Astrocyte (in vitro differentiated cells and primary cell): Measurements from ENCODE around the gene SHISA9. TPM values are rescaled to one million over a fixed set of nuclear protein-coding genes. Genes with fewer than 3 reads are reported as not detected.

Source experiments
- DNase-seq: peaks from one replicate; pipeline ENCODE4 v3.0.0-alpha.2; 2010; ENCODE audit warnings: low read depth
- FAIRE-seq: peaks from 2 replicates; lab custom pipeline; 2011; peaks lifted over from hg19 to GRCh38; lab: Jason Lieb, UNC
- H2AFZ ChIP-seq: 2 replicates; pipeline ENCODE4 v1.6.0; 2012; ENCODE audit warnings: low read depth, low read length, inconsistent platforms
- H3K27ac ChIP-seq: 2 replicates; pipeline ENCODE4 v1.5.1; 2011; ENCODE audit warnings: low read depth, low read length, inconsistent platforms
- H3K27me3 ChIP-seq: 2 replicates; pipeline ENCODE4 v1.6.0; 2011; ENCODE audit warnings: low read length, inconsistent platforms; ENCODE audit not compliant: insufficient read depth
- H3K36me3 ChIP-seq: 2 replicates; pipeline ENCODE4 v1.5.1; 2011; ENCODE audit warnings: low read length, inconsistent platforms; ENCODE audit not compliant: insufficient read depth
- H3K4me1 ChIP-seq: 2 replicates; pipeline ENCODE4 v1.5.1; 2011; ENCODE audit warnings: low read length, inconsistent platforms; ENCODE audit not compliant: insufficient read depth
- H3K4me2 ChIP-seq: 2 replicates; pipeline ENCODE4 v1.6.0; 2012; ENCODE audit warnings: low read length, inconsistent platforms
- H3K4me3 ChIP-seq: 2 replicates; pipeline ENCODE4 v1.5.1; 2011; ENCODE audit warnings: low read depth, mild to moderate bottlenecking, low read length, inconsistent platforms; ENCODE audit not compliant: insufficient read depth
- H3K79me2 ChIP-seq: 2 replicates; pipeline ENCODE4 v1.6.0; 2012; ENCODE audit warnings: mild to moderate bottlenecking, low read length, inconsistent platforms; ENCODE audit not compliant: insufficient read depth
- H3K9ac ChIP-seq: 2 replicates; pipeline ENCODE4 v1.6.0; 2012; ENCODE audit warnings: mild to moderate bottlenecking, low read length, inconsistent platforms
- H3K9me3 ChIP-seq: 2 replicates; pipeline ENCODE4 v1.5.1; 2012; ENCODE audit warnings: low read depth, mild to moderate bottlenecking, low read length, inconsistent platforms; ENCODE audit not compliant: insufficient read depth
- H4K20me1 ChIP-seq: 2 replicates; pipeline ENCODE4 v1.6.0; 2012; ENCODE audit warnings: low read length, inconsistent platforms; ENCODE audit not compliant: insufficient read depth
- H3K27ac Mint-ChIP-seq: one replicate; pipeline ENCODE4 v1.8.0; 2021; ENCODE audit warnings: mild to moderate bottlenecking, mixed read lengths; ENCODE audit not compliant: unreplicated experiment
- H3K27me3 Mint-ChIP-seq: one replicate; pipeline ENCODE4 v1.8.0; 2021; ENCODE audit warnings: low read depth, mixed read lengths; ENCODE audit not compliant: unreplicated experiment
- H3K36me3 Mint-ChIP-seq: one replicate; pipeline ENCODE4 v1.8.0; 2021; ENCODE audit warnings: low read depth, mixed read lengths; ENCODE audit not compliant: unreplicated experiment
- H3K4me1 Mint-ChIP-seq: one replicate; pipeline ENCODE4 v1.8.0; 2021; ENCODE audit warnings: low read depth, mixed read lengths; ENCODE audit not compliant: unreplicated experiment
- H3K4me3 Mint-ChIP-seq: one replicate; pipeline ENCODE4 v1.8.0; 2021; ENCODE audit warnings: mild to moderate bottlenecking, moderate library complexity, mixed read lengths; ENCODE audit not compliant: unreplicated experiment
- H3K9me3 Mint-ChIP-seq: one replicate; pipeline ENCODE4 v1.8.0; 2021; ENCODE audit warnings: mild to moderate bottlenecking, mixed read lengths; ENCODE audit not compliant: unreplicated experiment
- CTCF ChIP-seq: IDR thresholded peaks from 2 replicates; pipeline ENCODE4 v1.5.1; 2011; ENCODE audit warnings: low read depth, mild to moderate bottlenecking, inconsistent platforms, low read length, moderate library complexity; ENCODE audit not compliant: insufficient read depth
- EZH2 ChIP-seq: IDR thresholded peaks from 2 replicates; pipeline ENCODE4 v1.6.1; 2012; ENCODE audit warnings: mild to moderate bottlenecking, low read length, inconsistent platforms; ENCODE audit not compliant: insufficient read depth
- total RNA-seq: library from RNA; stranded (reverse); gene quantifications from 2 replicates; pipeline ENCODE4 v1.2.1, GENCODE V29; 2021

SHISA9 gene
- total RNA-seq, 1 donor from 2014 or later: 73.0 TPM

- Mint-ChIP-seq H3K9me3 (no peaks in the 10 kb centered on the region), H3K4me1 (peaks cover 7% of the 10 kb centered on the region), H3K27ac (no peak overlapping the region), H3K27me3 (no peaks in the 10 kb centered on the region), H3K36me3 (peaks cover 6% of the 10 kb centered on the region), H3K4me3 (no peak overlapping the region)
- Histone ChIP-seq H2AFZ (no peak overlapping the region), H3K4me3 (no peak overlapping the region), H3K4me1 (no peaks in the 10 kb centered on the region), H3K79me2 (no peaks in the 10 kb centered on the region), H3K27ac (no peak overlapping the region), H3K27me3 (no peaks in the 10 kb centered on the region), H3K9ac (no peak overlapping the region), H4K20me1 (no peaks in the 10 kb centered on the region), H3K9me3 (peaks cover 4% of the 10 kb centered on the region), H3K4me2 (no peak overlapping the region), H3K36me3 (no peaks in the 10 kb centered on the region)
- DNase-seq: no peak
- TF ChIP-seq CTCF: no peak
- TF ChIP-seq EZH2: no peak
- FAIRE-seq: no peak
Measured at GRCh38 chr16:13143551-13143950, 242.2 kb downstream of the SHISA9 start.

DNA sequence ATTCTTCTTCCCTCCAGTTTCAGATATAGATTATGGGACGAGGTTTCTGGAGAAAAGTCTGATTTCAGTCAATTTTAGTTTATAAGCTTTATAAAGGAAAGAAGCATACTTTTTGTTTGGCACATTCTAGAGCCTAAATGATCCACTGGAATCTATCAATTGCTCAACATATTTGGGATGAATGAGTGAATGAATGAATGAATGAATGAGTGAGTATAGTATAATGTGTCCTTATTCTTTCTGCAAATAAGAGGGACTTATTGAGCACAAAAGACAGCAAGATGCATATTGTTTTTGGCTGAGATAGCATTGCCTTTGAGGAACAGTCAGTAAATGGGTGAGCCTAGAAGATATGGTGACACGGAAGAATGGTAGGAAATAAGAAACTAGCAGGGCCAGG, 245.4 kb downstream of the SHISA9 start:
- H4K20me1 ChIP-seq: no peaks in the 10 kb centered on the region
- H3K4me2 ChIP-seq: no peak overlapping the region
- TF ChIP-seq CTCF (no peak), EZH2 (no peak)
- no peak overlapping the region for H2AFZ ChIP-seq
- peaks cover 4% of the 10 kb centered on the region for H3K9me3 ChIP-seq
- no peaks in the 10 kb centered on the region for H3K27me3 ChIP-seq
- no peak overlapping the region for H3K9ac ChIP-seq
- Mint-ChIP-seq H3K27ac (no peak overlapping the region), H3K9me3 (no peaks in the 10 kb centered on the region), H3K4me1 (peaks cover 2% of the 10 kb centered on the region), H3K4me3 (no peak overlapping the region), H3K36me3 (peaks cover 6% of the 10 kb centered on the region), H3K27me3 (no peaks in the 10 kb centered on the region)
- FAIRE-seq: no peak
- DNase-seq: no peak
- H3K36me3 ChIP-seq: no peaks in the 10 kb centered on the region
- no peaks in the 10 kb centered on the region for H3K4me1 ChIP-seq
- no peaks in the 10 kb centered on the region for H3K79me2 ChIP-seq
- no peak overlapping the region for H3K4me3 ChIP-seq
- no peak overlapping the region for H3K27ac ChIP-seq

DNA sequence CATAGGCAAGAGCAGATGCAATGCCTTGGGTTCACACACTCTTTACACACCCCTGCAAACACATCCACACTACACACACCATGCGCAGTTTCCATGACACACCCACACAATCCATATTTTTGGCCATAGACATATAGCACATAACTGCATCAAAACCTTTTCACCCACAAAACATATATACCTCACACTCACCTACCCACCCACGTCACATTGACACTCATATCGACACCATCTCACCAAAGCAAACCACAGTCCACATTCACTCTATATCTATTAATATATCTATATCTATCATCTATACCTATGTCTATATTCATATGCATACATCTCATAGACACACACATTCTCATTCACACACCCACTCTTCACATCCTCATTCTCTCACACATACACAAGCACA, 246.9 kb downstream of the SHISA9 start:
- no peaks in the 10 kb centered on the region for H3K79me2 ChIP-seq
- Mint-ChIP-seq H3K36me3 (peaks cover 6% of the 10 kb centered on the region), H3K27me3 (no peaks in the 10 kb centered on the region), H3K4me1 (peaks cover 2% of the 10 kb centered on the region), H3K9me3 (no peaks in the 10 kb centered on the region), H3K4me3 (no peak overlapping the region), H3K27ac (no peak overlapping the region)
- FAIRE-seq (no peak), DNase-seq (no peak)
- H3K4me3 ChIP-seq: no peak overlapping the region
- no peaks in the 10 kb centered on the region for H4K20me1 ChIP-seq
- H3K27ac ChIP-seq: no peak overlapping the region
- H3K27me3 ChIP-seq: no peaks in the 10 kb centered on the region
- no peaks in the 10 kb centered on the region for H3K9me3 ChIP-seq
- no peak overlapping the region for H3K4me2 ChIP-seq
- no peak overlapping the region for H3K9ac ChIP-seq
- H3K4me1 ChIP-seq: no peaks in the 10 kb centered on the region
- TF ChIP-seq CTCF: no peak
- H2AFZ ChIP-seq: no peak overlapping the region
- H3K36me3 ChIP-seq: no peaks in the 10 kb centered on the region
